Measurements from ENCODE around the gene NKAIN4.

- no peak for TF ChIP-seq CTCF (optimal IDR thresholded peaks at IDR 0.05 in 1 of 3, IDR thresholded peaks at IDR 0.05 in 1 of 3, conservative IDR thresholded peaks at IDR 0.05 in 1 of 3; ENCODE audit: extremely low read depth in 1 of 3, insufficient read depth in 2 of 3, low read length in 3 of 3)
- no peak for TF ChIP-seq EZH2 (IDR thresholded peaks at IDR 0.05; ENCODE audit: low read length)
Observed at GRCh38 chr20:63292292-63292701, 38.0 kb upstream of the NKAIN4 start.

All from keratinocyte (primary cell).